Neural cell (in vitro differentiated cells): ENCODE data around the gene TRPV5. TPM values are rescaled to one million over a fixed set of nuclear protein-coding genes. Genes with fewer than 3 reads are reported as not detected.

Experiments
- H2AFZ ChIP-seq: fragments of 200-600, 300-800 bp; sonication (generic), shearing (Covaris generic); 2 replicates; pipeline ENCODE4 v1.6.0; 2014; ENCODE audit warnings: low read depth, mild to moderate bottlenecking, antibody characterized with exemption, low read length, moderate library complexity
- H3F3A ChIP-seq: fragments of 200-600 bp; shearing (Covaris generic); 2 replicates; pipeline ENCODE4 v1.6.1; 2016; ENCODE audit warnings: mild to moderate bottlenecking, moderate library complexity, mixed read lengths, antibody characterized with exemption, low read length; ENCODE audit not compliant: insufficient read depth, poor library complexity, severe bottlenecking
- H3K27ac ChIP-seq: fragments of 200-600, 300-800 bp; sonication (generic), shearing (Covaris generic); 2 replicates; pipeline ENCODE4 v1.5.1; 2014; ENCODE audit warnings: mild to moderate bottlenecking, low read length, moderate library complexity
- H3K27me3 ChIP-seq: fragments of 300-800, 200-600 bp; sonication (generic), shearing (Covaris generic); 2 replicates; pipeline ENCODE4 v1.6.0; 2014; ENCODE audit warnings: mild to moderate bottlenecking, low read depth, low read length, moderate library complexity; ENCODE audit not compliant: insufficient read depth
- H3K36me3 ChIP-seq: fragments of 300-800, 200-600 bp; sonication (generic), shearing (Covaris generic); 2 replicates; pipeline ENCODE4 v1.5.1; 2014; ENCODE audit warnings: mild to moderate bottlenecking, antibody characterized with exemption, low read length, moderate library complexity; ENCODE audit not compliant: insufficient read depth
- H3K4me2 ChIP-seq: fragments of 300-800, 200-600 bp; sonication (generic), shearing (Covaris generic); 2 replicates; pipeline ENCODE4 v1.6.0; 2014; ENCODE audit warnings: mild to moderate bottlenecking, low read length
- H3K4me3 ChIP-seq: fragments of 300-800, 200-600 bp; sonication (generic), shearing (Covaris generic); 2 replicates; pipeline ENCODE4 v1.5.1; 2014; ENCODE audit warnings: mild to moderate bottlenecking, low read length, moderate library complexity
- H3K79me2 ChIP-seq: fragments of 200-600 bp; shearing (Covaris generic); replicated peaks from 2 replicates; pipeline ENCODE4 v1.6.0; 2014; ENCODE audit warnings: mild to moderate bottlenecking, low read length, moderate library complexity; ENCODE audit not compliant: insufficient read depth
- H3K9ac ChIP-seq: fragments of 300-800, 200-600 bp; sonication (generic), shearing (Covaris generic); 2 replicates; pipeline ENCODE4 v1.6.1; 2016; ENCODE audit warnings: mild to moderate bottlenecking, low read length, mixed read lengths
- H3K9me2 ChIP-seq: fragments of 200-600 bp; shearing (Covaris generic); 2 replicates; pipeline ENCODE4 v1.6.1; 2016; ENCODE audit warnings: mild to moderate bottlenecking, low read length, mixed read lengths; ENCODE audit not compliant: insufficient read depth
- H3K9me3 ChIP-seq: fragments of 200-600, 300-800 bp; sonication (generic), shearing (Covaris generic); 2 replicates; pipeline ENCODE4 v1.6.1; 2016; ENCODE audit warnings: mild to moderate bottlenecking, mixed run types, low read length, moderate library complexity, mixed read lengths
- H4K20me1 ChIP-seq: fragments of 200-600 bp; shearing (Covaris generic); 2 replicates; pipeline ENCODE4 v1.6.1; 2016; ENCODE audit warnings: mild to moderate bottlenecking, mixed run types; ENCODE audit not compliant: insufficient read depth
- CTCF ChIP-seq: fragments of 450-650 bp; IDR thresholded peaks from 2 replicates; pipeline ENCODE4 v1.5.1; 2014; ENCODE audit warnings: antibody characterized with exemption, mild to moderate bottlenecking, moderate library complexity; ENCODE audit not compliant: poor library complexity, severe bottlenecking
- EP300 ChIP-seq: fragments of 450-650 bp; conservative IDR thresholded peaks from 2 replicates; pipeline ENCODE4 v1.6.1; 2014; ENCODE audit warnings: antibody characterized with exemption, mild to moderate bottlenecking, moderate library complexity; ENCODE audit not compliant: poor library complexity, severe bottlenecking
- EZH2 ChIP-seq: fragments of 200-600, 300-800 bp; shearing (Covaris generic), sonication (generic); IDR thresholded peaks from 2 replicates; pipeline ENCODE4 v1.6.1; 2014; ENCODE audit warnings: antibody characterized with exemption, low read length, borderline replicate concordance, mild to moderate bottlenecking; ENCODE audit not compliant: insufficient read depth, poor library complexity, severe bottlenecking
- MXI1 ChIP-seq: fragments of 450-650 bp; conservative IDR thresholded peaks from 2 replicates; pipeline ENCODE4 v1.6.1; 2014; ENCODE audit warnings: antibody characterized with exemption, mild to moderate bottlenecking; ENCODE audit not compliant: poor library complexity, severe bottlenecking
- POLR2AphosphoS5 ChIP-seq: IDR thresholded peaks from 2 replicates; pipeline ENCODE4 v1.6.1; 2012
- RAD21 ChIP-seq: fragments of 450-650 bp; conservative IDR thresholded peaks from 2 replicates; pipeline ENCODE4 v1.6.1; 2014; ENCODE audit warnings: antibody characterized with exemption, mild to moderate bottlenecking, moderate library complexity
- REST ChIP-seq: IDR thresholded peaks from 2 replicates; pipeline ENCODE4 v1.6.1; 2012; ENCODE audit warnings: borderline replicate concordance
- SMC3 ChIP-seq: fragments of 450-650 bp; conservative IDR thresholded peaks from 2 replicates; pipeline ENCODE4 v1.6.1; 2014; ENCODE audit warnings: antibody characterized with exemption, mild to moderate bottlenecking, moderate library complexity; ENCODE audit not compliant: poor library complexity
- TAF1 ChIP-seq: IDR thresholded peaks from 2 replicates; pipeline ENCODE4 v1.6.1; 2012; ENCODE audit warnings: low read depth
- polyA plus RNA-seq: library from polyadenylated mRNA; depleted of rRNA; stranded (reverse); fragments of >200 nt; gene quantifications from 2 replicates; pipeline ENCODE4 v1.2.3, GENCODE V29; 2014

Gene TRPV5
- polyA plus RNA-seq, 1 donor from 2014 or later: not detected

- Histone ChIP-seq H3K9me2 (no peaks in the 10 kb centered on the region), H3K36me3 (no peaks in the 10 kb centered on the region), H3K79me2 (no peaks in the 10 kb centered on the region), H3K27me3 (no peaks in the 10 kb centered on the region), H3K4me2 (no peak overlapping the region), H3F3A (no peaks in the 10 kb centered on the region), H3K4me3 (no peak overlapping the region), H3K9me3 (no peaks in the 10 kb centered on the region), H4K20me1 (no peaks in the 10 kb centered on the region), H3K27ac (no peak overlapping the region), H2AFZ (no peak overlapping the region), H3K9ac (no peak overlapping the region)
- no peak for TF ChIP-seq RAD21
- no peak for TF ChIP-seq REST
Measured at GRCh38 chr7:142876236-142876960, 57.1 kb downstream of the TRPV5 start.

GRCh38 chr7:142875456-142875855 lies 58.1 kb downstream of the TRPV5 start:
- H3F3A ChIP-seq: no peaks in the 10 kb centered on the region
- H3K9me3 ChIP-seq: no peaks in the 10 kb centered on the region
- no peaks in the 10 kb centered on the region for H3K79me2 ChIP-seq
- H2AFZ ChIP-seq: no peak overlapping the region
- H3K4me2 ChIP-seq: no peak overlapping the region
- TF ChIP-seq RAD21 (no peak), TAF1 (no peak), EP300 (no peak), REST (no peak), CTCF (no peak), SMC3 (no peak), MXI1 (no peak), POLR2AphosphoS5 (no peak), EZH2 (no peak)
- no peaks in the 10 kb centered on the region for H3K27me3 ChIP-seq
- H3K27ac ChIP-seq: no peak overlapping the region
- no peak overlapping the region for H3K9ac ChIP-seq
- H4K20me1 ChIP-seq: no peaks in the 10 kb centered on the region
- H3K4me3 ChIP-seq: no peak overlapping the region
- H3K9me2 ChIP-seq: no peaks in the 10 kb centered on the region
- no peaks in the 10 kb centered on the region for H3K36me3 ChIP-seq
